H1 (cell line): ENCODE data around the gene GH2. TPM values are rescaled to one million over a fixed set of nuclear protein-coding genes. Genes with fewer than 3 reads are reported as not detected.

ENCODE experiments used
- BRCA1 ChIP-seq: IDR thresholded peaks from 2 replicates; pipeline ENCODE4 v1.6.1; 2012; ENCODE audit warnings: low read depth, low read length, improper control_type of control experiment
- CBX8 ChIP-seq: fragments of 300-800, 300-1000 bp; sonication (generic); IDR thresholded peaks from 2 replicates; pipeline ENCODE4 v1.7.1; 2016; ENCODE audit warnings: low read depth, low read length, borderline replicate concordance
- CTBP2 ChIP-seq: IDR thresholded peaks from 2 replicates; pipeline ENCODE4 v1.7.0; 2011; ENCODE audit warnings: borderline replicate concordance, mild to moderate bottlenecking, moderate library complexity, mixed read lengths, low read length; ENCODE audit not compliant: insufficient read depth, insufficient read length
- KDM5A ChIP-seq: fragments of 200-600 bp; IDR thresholded peaks from 2 replicates; pipeline ENCODE4 v1.7.1; 2012; ENCODE audit warnings: mild to moderate bottlenecking, low read length, inconsistent platforms, mixed read lengths
- SRF ChIP-seq: IDR thresholded peaks from 2 replicates; pipeline ENCODE4 v1.6.1; 2011; ENCODE audit warnings: mild to moderate bottlenecking, low read depth, low read length, moderate library complexity
- TCF12 ChIP-seq: IDR thresholded peaks from 2 replicates; pipeline ENCODE4 v1.6.1; 2011; ENCODE audit warnings: low read depth, mild to moderate bottlenecking, low read length
- polyA plus RNA-seq, 7 experiments: library from polyadenylated mRNA; depleted of rRNA in 3 of 7; stranded (reverse) in 5 of 7; unstranded in 2 of 7; fragments of >200 nt in 5 of 7; fragments of 200-250 nt in 2 of 7; gene quantifications; 1 replicate in 5 of 7; 2 replicates in 1 of 7; 4 replicates in 1 of 7; pipeline versions ENCODE4 v1.2.1 to v1.2.3, GENCODE V29; 2011 to 2013; ENCODE audit warnings: missing spikeins in 2 of 7, mixed read lengths in 2 of 7
- total RNA-seq: library from RNA; stranded (reverse); fragmentation: NEBNext Ultra II Directional; extraction: Animal tissue kit (Norgen Biotek cat#: 25700); gene quantifications from 2 replicates; pipeline ENCODE4 v1.2.1, GENCODE V29; 2021

GH2 gene
- total and polyA plus RNA-seq, 2 of the 8 experiments (the other 6 are each of a cell fraction or from before 2014, with no cell fraction given): 0.60 to 1.5 TPM

- TF ChIP-seq CTBP2 (no peak), SRF (no peak), TCF12 (no peak), BRCA1 (no peak), KDM5A (no peak), CBX8 (no peak)
These were observed 46.5 kb downstream of the GH2 start (continued) for GRCh38 chr17:63835167-63835720.
